Gastrocnemius medialis (tissue), 4 donors: Measurements from ENCODE around the gene DNAJA1. TPM values are rescaled to one million over a fixed set of nuclear protein-coding genes. Genes with fewer than 3 reads are reported as not detected.
"Not testable (repeated sequence)": the region's sequence is repeated elsewhere in the genome, so short reads cannot be mapped to it uniquely, and the experiment has no call there.

Source experiments
- ATAC-seq, 2 donors: fragments of 150-250 bp; one replicate each; pipeline ENCODE4 v1.9.1; 2016
- DNase-seq, 2 donors: peaks; one replicate each; pipeline ENCODE4 v3.0.0-alpha.2; 2019
- H3K27ac ChIP-seq, 4 donors: fragments of 200-600 bp; sonication (generic); 1 replicate in 1 of 4; 2 replicates in 3 of 4; pipeline ENCODE4 v1.5.1; 2016 to 2018; ENCODE audit warnings: mild to moderate bottlenecking in 2 of 4, moderate library complexity in 1 of 4
- H3K27me3 ChIP-seq, 3 donors: fragments of 200-600 bp; sonication (generic) in 2 of 3; 1 replicate in 1 of 3; 2 replicates in 2 of 3; pipeline versions ENCODE4 v1.5.1 to v1.6.0; 2016 to 2019; ENCODE audit warnings: mild to moderate bottlenecking in 1 of 3, moderate library complexity in 1 of 3
- H3K36me3 ChIP-seq, 2 donors: fragments of 200-600 bp; sonication (generic) in 1 of 2; one replicate each; pipeline ENCODE4 v1.5.1; 2017 to 2018
- H3K4me1 ChIP-seq, 2 donors: fragments of 200-600 bp; sonication (generic) in 1 of 2; one replicate each; pipeline ENCODE4 v1.5.1; 2016 to 2017; ENCODE audit warnings: mild to moderate bottlenecking in 2 of 2
- H3K4me3 ChIP-seq, 4 donors: fragments of 200-600 bp; sonication (generic) in 3 of 4; 1 replicate in 1 of 4; 2 replicates in 3 of 4; pipeline ENCODE4 v1.5.1; 2016 to 2019; ENCODE audit warnings: mild to moderate bottlenecking in 2 of 4
- H3K9me3 ChIP-seq, 3 donors: fragments of 200-600 bp; sonication (generic) in 2 of 3; 1 replicate in 1 of 3; 2 replicates in 2 of 3; pipeline ENCODE4 v1.5.1; 2016 to 2019
- CTCF ChIP-seq, 5 experiments: fragments of 450-650 bp in 3 of 5; fragments of 200-600 bp in 2 of 5; sonication (generic) in 2 of 5; IDR thresholded peaks in 4 of 5; conservative IDR thresholded peaks in 1 of 5; 1 replicate in 4 of 5; 2 replicates in 1 of 5; pipeline ENCODE4 v1.5.1; 2016 to 2019; ENCODE audit warnings: antibody characterized with exemption in 5 of 5, mild to moderate bottlenecking in 3 of 5, moderate library complexity in 3 of 5
- POLR2A ChIP-seq, 2 donors: fragments of 450-650 bp; IDR thresholded peaks; one replicate each; pipeline ENCODE4 v1.6.1; 2017; ENCODE audit warnings: antibody characterized with exemption in 2 of 2, mild to moderate bottlenecking in 2 of 2, moderate library complexity in 2 of 2
- in situ Hi-C, 4 donors: fragments of 200-750 bp; cut with MboI; loops; one replicate each; pipeline versions ENCODE4 v1.15.0 to v1.8.0; 2017; ENCODE audit warnings: low sequenced_read_pairs in 4 of 4
- intact Hi-C: fragments of 100-400 bp; cut with DNase I; formaldehyde crosslinking; loops from one replicate; pipeline ENCODE4 v1.15.1; 2023; ENCODE audit warnings: low total_unique reads
- total RNA-seq, 4 donors: library from RNA; depleted of rRNA; stranded (reverse); fragments of >200 nt; gene quantifications; one replicate each; pipeline versions ENCODE4 v1.1.0 to v1.2.3, GENCODE V29; 2016

Gene DNAJA1
- total RNA-seq, 4 donors from 2014 or later = 40.8 to 48.7 (median 43.3) TPM

GRCh38 chr9:32991897-32992594 lies 33.0 kb upstream of the DNAJA1 start:
- no peaks in the 10 kb centered on the region for H3K9me3 ChIP-seq
- DNase-seq = no peak

GRCh38 chr9:32992595-32993238 lies 32.4 kb upstream of the DNAJA1 start:
- no peak overlapping the region for H3K4me3 ChIP-seq
- H3K36me3 ChIP-seq = peaks cover 0 to 37% of the 10 kb centered on the region in 2 donors
- H3K4me1 ChIP-seq = peaks cover 0 to 5% of the 10 kb centered on the region in 2 donors
- no peaks in the 10 kb centered on the region for H3K9me3 ChIP-seq
- in situ Hi-C loops (no loop called here), intact Hi-C loops (no loop called here)
- no peaks in the 10 kb centered on the region for H3K27me3 ChIP-seq
- H3K27ac ChIP-seq = no peak overlapping the region
- DNase-seq = no peak
- ATAC-seq = no peak
- TF ChIP-seq POLR2A (IDR thresholded peaks at IDR 0.05) (no peak), CTCF (IDR thresholded peaks at IDR 0.05 in 4 of 5, conservative IDR thresholded peaks at IDR 0.05 in 1 of 5) (no peak)

More at GRCh38 chr9:32991897-32992594, 33.0 kb upstream of the DNAJA1 start:
- Histone ChIP-seq H3K4me3 (no peak overlapping the region), H3K27me3 (no peaks in the 10 kb centered on the region), H3K4me1 (peaks cover 0 to 5% of the 10 kb centered on the region in 2 donors), H3K27ac (no peak overlapping the region), H3K36me3 (peaks cover 0 to 41% of the 10 kb centered on the region in 2 donors)
- ATAC-seq = no peak
- intact Hi-C loops = no loop called here
- in situ Hi-C loops = no loop called here
- TF ChIP-seq POLR2A (IDR thresholded peaks at IDR 0.05) (no peak), CTCF (IDR thresholded peaks at IDR 0.05 in 4 of 5, conservative IDR thresholded peaks at IDR 0.05 in 1 of 5) (no peak)

GRCh38 chr9:33000682-33001055 lies 24.4 kb upstream of the DNAJA1 start:
- not testable (repeated sequence) for H3K4me1 ChIP-seq, DNase-seq, H3K27me3 ChIP-seq, ATAC-seq, H3K9me3 ChIP-seq
- Histone ChIP-seq H3K36me3 (peaks cover 0 to 15% of the 10 kb centered on the region in 2 donors), H3K4me3 (peak overlapping the region; percentile 85 to 97 (median 92)), H3K27ac (peak overlapping the region; percentile 84 to 97 (median 91))
- in situ Hi-C loops = loop anchor here in 1 of 4 donors (5.0 kb wide), 1 partner anchor 428 kb away; the partner anchor contains the start of gene NDUFB6
- intact Hi-C loops = loop anchor here (1.0 to 2.0 kb wide), 3 partner anchors 24 to 427 kb away; partner anchors contain the start of genes DNAJA1 and NDUFB6

GRCh38 chr9:33005335-33005734 lies 19.7 kb upstream of the DNAJA1 start:
- intact Hi-C loops, H3K9me3 ChIP-seq, DNase-seq, ATAC-seq, H3K4me1 ChIP-seq, in situ Hi-C loops, H3K27me3 ChIP-seq, H3K27ac ChIP-seq, H3K4me3 ChIP-seq, H3K36me3 ChIP-seq: not testable (repeated sequence)

GRCh38 chr9:33007755-33008154 lies 17.3 kb upstream of the DNAJA1 start:
- no peaks in the 10 kb centered on the region for H3K27me3 ChIP-seq
- no peak for ATAC-seq
- in situ Hi-C loops (no loop called here), intact Hi-C loops (no loop called here)
- DNase-seq = no peak
- no peaks in the 10 kb centered on the region for H3K4me1 ChIP-seq
- no peak overlapping the region for H3K27ac ChIP-seq
- no peaks in the 10 kb centered on the region for H3K9me3 ChIP-seq
- TF ChIP-seq CTCF (IDR thresholded peaks at IDR 0.05 in 4 of 5, conservative IDR thresholded peaks at IDR 0.05 in 1 of 5) = no peak
- TF ChIP-seq POLR2A (IDR thresholded peaks at IDR 0.05) = no peak
- H3K36me3 ChIP-seq = no peaks in the 10 kb centered on the region
- no peak overlapping the region for H3K4me3 ChIP-seq
